H1 (cell line): Measurements from ENCODE around the gene AK5. TPM values are rescaled to one million over a fixed set of nuclear protein-coding genes. Genes with fewer than 3 reads are reported as not detected.

ENCODE experiments used
- CTCF ChIA-PET: fragments of 300-600 bp; sonication (Branson Sonifier 250); formaldehyde crosslinking; loops from one replicate; lab custom pipeline; 2021; ENCODE audit not compliant: partially characterized antibody; lab: Charles Lee
- POLR2A ChIA-PET: fragments of 300-600 bp; sonication (Branson Sonifier 250); formaldehyde crosslinking; loops from one replicate; lab custom pipeline; 2021; ENCODE audit warnings: inconsistent platforms; ENCODE audit not compliant: partially characterized antibody; lab: Charles Lee
- DNase-seq, 2 experiments: peaks; one replicate each; pipeline versions ENCODE4 v3.0.0 to v3.0.0-alpha.2; 2010 to 2022; ENCODE audit warnings: low spot score in 2 of 2, low read depth in 1 of 2, mixed read lengths in 1 of 2
- FAIRE-seq: peaks from 2 replicates; lab custom pipeline; 2011; peaks lifted over from hg19 to GRCh38; lab: Jason Lieb, UNC
- H2AFZ ChIP-seq: 2 replicates; pipeline ENCODE4 v1.8.1; 2012; ENCODE audit warnings: low read length, inconsistent platforms
- H2AK5ac ChIP-seq: 2 replicates; pipeline ENCODE4 v1.6.1; 2013; ENCODE audit warnings: low read depth, low read length
- H2BK120ac ChIP-seq: replicated peaks from 2 replicates; pipeline ENCODE3; 2013; ENCODE audit warnings: low read depth, low read length, inconsistent platforms
- H2BK12ac ChIP-seq: 2 replicates; pipeline ENCODE4 v1.6.1; 2013; ENCODE audit warnings: low read depth, low read length
- H2BK15ac ChIP-seq: 2 replicates; pipeline ENCODE4 v1.6.1; 2013; ENCODE audit warnings: low read length
- H2BK20ac ChIP-seq: 2 replicates; pipeline ENCODE4 v1.6.1; 2013; ENCODE audit warnings: low read length
- H2BK5ac ChIP-seq: 2 replicates; pipeline ENCODE4 v1.6.1; 2013; ENCODE audit warnings: low read depth, low read length
- H3K14ac ChIP-seq: 2 replicates; pipeline ENCODE4 v1.6.1; 2013; ENCODE audit warnings: inconsistent platforms; ENCODE audit not compliant: insufficient read length
- H3K18ac ChIP-seq: 2 replicates; pipeline ENCODE4 v1.6.1; 2013; ENCODE audit warnings: low read length; ENCODE audit errors: extremely low read depth
- H3K23ac ChIP-seq: 2 replicates; pipeline ENCODE4 v1.6.1; 2013; ENCODE audit warnings: inconsistent platforms; ENCODE audit not compliant: insufficient read length
- H3K23me2 ChIP-seq: 2 replicates; pipeline ENCODE4 v1.6.1; 2013; ENCODE audit warnings: low read depth, low read length
- H3K27ac ChIP-seq: 2 replicates; pipeline ENCODE4 v1.6.1; 2011; ENCODE audit warnings: low read depth, low read length, inconsistent platforms
- H3K27me3 ChIP-seq, 4 experiments: replicated peaks in 1 of 4; 1 replicate in 1 of 4; 2 replicates in 3 of 4; pipeline versions ENCODE4 v1.6.1 to v1.8.1; 2011 to 2013; ENCODE audit warnings: low read length in 3 of 4, mild to moderate bottlenecking in 3 of 4, inconsistent platforms in 2 of 4, mixed read lengths in 2 of 4, moderate library complexity in 1 of 4; ENCODE audit not compliant: control insufficient read depth in 3 of 4, insufficient read depth in 3 of 4; ENCODE audit errors: extremely low read depth in 1 of 4
- H3K36me3 ChIP-seq, 4 experiments: 2 replicates each; pipeline versions ENCODE4 v1.6.1 to v1.8.1; 2011 to 2013; ENCODE audit warnings: mild to moderate bottlenecking in 4 of 4, low read length in 3 of 4, moderate library complexity in 2 of 4, control low read depth in 1 of 4, inconsistent platforms in 1 of 4; ENCODE audit not compliant: insufficient read depth in 4 of 4, control insufficient read depth in 2 of 4
- H3K4ac ChIP-seq: replicated peaks from 2 replicates; pipeline ENCODE3; 2013; ENCODE audit warnings: low read length, low read depth, mixed read lengths, inconsistent platforms; ENCODE audit not compliant: insufficient read length
- H3K4me1 ChIP-seq, 4 experiments: replicated peaks in 1 of 4; 1 replicate in 1 of 4; 2 replicates in 3 of 4; pipeline versions ENCODE4 v1.6.1 to v1.8.1; 2011 to 2013; ENCODE audit warnings: low read length in 3 of 4, inconsistent platforms in 2 of 4, mixed read lengths in 1 of 4; ENCODE audit not compliant: insufficient read depth in 4 of 4, control insufficient read depth in 3 of 4
- H3K4me2 ChIP-seq, 2 experiments: 2 replicates each; pipeline versions ENCODE4 v1.6.1 to v1.8.1; 2011 to 2013; ENCODE audit warnings: low read depth in 2 of 2, low read length in 2 of 2, control low read depth in 1 of 2, inconsistent platforms in 1 of 2, mild to moderate bottlenecking in 1 of 2; ENCODE audit not compliant: insufficient read depth in 1 of 2
- H3K4me3 ChIP-seq, 4 experiments: fragments of 200-600, 300-600 bp in 1 of 4; sonication (generic), shearing (Covaris generic), sonication (Bioruptor Twin) in 1 of 4; 2 replicates each; pipeline versions ENCODE4 v1.5.1 to v1.8.1; 2011 to 2016; ENCODE audit warnings: low read length in 4 of 4, low read depth in 3 of 4, control low read depth in 2 of 4, inconsistent platforms in 2 of 4, mild to moderate bottlenecking in 2 of 4, mixed read lengths in 1 of 4, moderate library complexity in 1 of 4; ENCODE audit not compliant: insufficient read depth in 2 of 4; ENCODE audit errors: extremely low read depth in 1 of 4
- H3K56ac ChIP-seq: replicated peaks from 2 replicates; pipeline ENCODE3; 2013; ENCODE audit warnings: low read depth, mild to moderate bottlenecking, mixed read lengths, low read length, inconsistent platforms; ENCODE audit not compliant: insufficient read length
- H3K79me1 ChIP-seq: 2 replicates; pipeline ENCODE4 v1.6.1; 2013; ENCODE audit warnings: low read depth, low read length, control low read depth
- H3K79me2 ChIP-seq, 2 experiments: 2 replicates each; pipeline versions ENCODE4 v1.6.1 to v1.8.1; 2012 to 2013; ENCODE audit warnings: low read length in 2 of 2, mild to moderate bottlenecking in 2 of 2, inconsistent platforms in 1 of 2; ENCODE audit not compliant: insufficient read depth in 2 of 2, control insufficient read depth in 1 of 2
- H3K9ac ChIP-seq, 4 experiments: replicated peaks in 1 of 4; 1 replicate in 1 of 4; 2 replicates in 3 of 4; pipeline versions ENCODE4 v1.6.1 to v1.8.1; 2011 to 2013; ENCODE audit warnings: low read depth in 3 of 4, low read length in 3 of 4, control low read depth in 2 of 4, mild to moderate bottlenecking in 2 of 4, moderate library complexity in 2 of 4, inconsistent platforms in 1 of 4; ENCODE audit errors: extremely low read depth in 1 of 4
- H3K9me3 ChIP-seq, 2 experiments: 2 replicates each; pipeline versions ENCODE4 v1.6.1 to v1.8.1; 2012 to 2013; ENCODE audit warnings: mild to moderate bottlenecking in 2 of 2, moderate library complexity in 2 of 2, control low read depth in 1 of 2, inconsistent platforms in 1 of 2, low read depth in 1 of 2, low read length in 1 of 2, mixed read lengths in 1 of 2; ENCODE audit not compliant: insufficient read depth in 2 of 2
- H4K20me1 ChIP-seq, 2 experiments: replicated peaks in 1 of 2; 2 replicates each; pipeline versions ENCODE3 to v1.8.1; 2011 to 2013; ENCODE audit warnings: inconsistent platforms in 2 of 2, low read length in 2 of 2, mild to moderate bottlenecking in 1 of 2; ENCODE audit not compliant: insufficient read depth in 2 of 2, control insufficient read depth in 1 of 2
- H4K5ac ChIP-seq: 2 replicates; pipeline ENCODE4 v1.6.1; 2013; ENCODE audit warnings: low read length, low read depth, mixed read lengths, inconsistent platforms; ENCODE audit not compliant: insufficient read length
- H4K8ac ChIP-seq: 2 replicates; pipeline ENCODE4 v1.8.0; 2013; ENCODE audit warnings: mild to moderate bottlenecking, moderate library complexity, low read length, inconsistent platforms; ENCODE audit not compliant: insufficient read depth; ENCODE audit errors: extremely low read depth
- H4K91ac ChIP-seq: replicated peaks from 2 replicates; pipeline ENCODE3; 2013; ENCODE audit warnings: low read length, mixed read lengths, inconsistent platforms; ENCODE audit not compliant: insufficient read length
- ATF2 ChIP-seq: IDR thresholded peaks from 2 replicates; pipeline ENCODE4 v1.6.1; 2012; ENCODE audit warnings: low read length, inconsistent platforms
- BCL11A ChIP-seq, 2 experiments: IDR thresholded peaks; one replicate each; pipeline ENCODE4 v1.6.1; 2011; ENCODE audit warnings: low read depth in 2 of 2, low read length in 2 of 2, mild to moderate bottlenecking in 2 of 2
- CBX8 ChIP-seq: fragments of 300-800, 300-1000 bp; sonication (generic); IDR thresholded peaks from 2 replicates; pipeline ENCODE4 v1.7.1; 2016; ENCODE audit warnings: low read depth, low read length, borderline replicate concordance
- GABPA ChIP-seq: IDR thresholded peaks from 2 replicates; pipeline ENCODE4 v1.6.1; 2011; ENCODE audit warnings: mild to moderate bottlenecking, low read length, moderate library complexity, borderline replicate concordance; ENCODE audit not compliant: insufficient read depth
- NRF1 ChIP-seq: IDR thresholded peaks from 2 replicates; pipeline ENCODE4 v1.6.1; 2011; ENCODE audit warnings: mild to moderate bottlenecking, low read depth, low read length, improper control_type of control experiment
- PHF8 ChIP-seq: fragments of 200-600 bp; sonication (generic); conservative IDR thresholded peaks from 2 replicates; pipeline ENCODE4 v1.7.1; 2012; ENCODE audit warnings: low read depth, mild to moderate bottlenecking, inconsistent platforms, low read length, moderate library complexity
- POLR2A ChIP-seq, 2 experiments: IDR thresholded peaks; 1 replicate in 1 of 2; 2 replicates in 1 of 2; pipeline ENCODE4 v1.6.1; 2011; ENCODE audit warnings: low read depth in 2 of 2, low read length in 2 of 2, mild to moderate bottlenecking in 2 of 2; ENCODE audit errors: control extremely low read depth in 1 of 2
- RBBP5 ChIP-seq: IDR thresholded peaks from 2 replicates; pipeline ENCODE4 v1.7.1; 2012; ENCODE audit warnings: low read depth, mild to moderate bottlenecking, inconsistent platforms, low read length, moderate library complexity, borderline replicate concordance
- SIRT6 ChIP-seq: IDR thresholded peaks from one replicate; pipeline ENCODE4 v1.7.1; 2012; ENCODE audit warnings: low read length, inconsistent platforms
- SIX5 ChIP-seq: IDR thresholded peaks from 2 replicates; pipeline ENCODE4 v1.6.1; 2011; ENCODE audit warnings: mild to moderate bottlenecking, low read depth, low read length
- SP2 ChIP-seq: IDR thresholded peaks from 2 replicates; pipeline ENCODE4 v1.6.1; 2012; ENCODE audit warnings: mild to moderate bottlenecking, low read length, inconsistent platforms
- TAF1 ChIP-seq: IDR thresholded peaks from 2 replicates; pipeline ENCODE4 v1.6.1; 2011; ENCODE audit warnings: mild to moderate bottlenecking, low read depth, low read length
- TBP ChIP-seq: IDR thresholded peaks from 2 replicates; pipeline ENCODE4 v1.6.1; 2011; ENCODE audit warnings: low read depth, low read length, improper control_type of control experiment
- WGBS, 2 experiments: shearing (Covaris generic) in 1 of 2; methylation state at CpG; one replicate each; pipeline versions ENCODE4 v1.1.6 to v1.1.7; 2013 to 2015; ENCODE audit warnings: low lambda C conversion rate in 2 of 2, mixed read lengths in 2 of 2, inconsistent platforms in 1 of 2, low coverage in 1 of 2, missing lambda C conversion rate in 1 of 2; ENCODE audit not compliant: insufficient replicate concordance in 2 of 2, insufficient coverage in 1 of 2, insufficient read length in 1 of 2; ENCODE audit errors: extremely low coverage in 1 of 2, missing lambda C conversion rate in 1 of 2; 5-methylcytosine and 5-hydroxymethylcytosine counted together
- polyA plus RNA-seq, 7 experiments: library from polyadenylated mRNA; depleted of rRNA in 3 of 7; stranded (reverse) in 5 of 7; unstranded in 2 of 7; fragments of >200 nt in 5 of 7; fragments of 200-250 nt in 2 of 7; gene quantifications; 1 replicate in 5 of 7; 2 replicates in 1 of 7; 4 replicates in 1 of 7; pipeline versions ENCODE4 v1.2.1 to v1.2.3, GENCODE V29; 2011 to 2013; ENCODE audit warnings: missing spikeins in 2 of 7, mixed read lengths in 2 of 7
- total RNA-seq: library from RNA; stranded (reverse); fragmentation: NEBNext Ultra II Directional; extraction: Animal tissue kit (Norgen Biotek cat#: 25700); gene quantifications from 2 replicates; pipeline ENCODE4 v1.2.1, GENCODE V29; 2021

The AK5 gene
- total and polyA plus RNA-seq, 2 of the 8 experiments (the other 6 are each of a cell fraction or from before 2014, with no cell fraction given), result 2.0 to 7.1 TPM

- Histone ChIP-seq H3K4me3 (no peak overlapping the region), H3K23ac (no peak overlapping the region), H3K4ac (no peak overlapping the region), H2BK120ac (no peak overlapping the region), H3K9me3 (no peaks in the 10 kb centered on the region), H2AK5ac (no peak overlapping the region), H4K91ac (no peak overlapping the region), H3K27me3 (no peaks in the 10 kb centered on the region), H4K20me1 (no peaks in the 10 kb centered on the region), H2AFZ (no peak overlapping the region), H2BK12ac (no peak overlapping the region), H2BK20ac (no peak overlapping the region), H3K4me2 (no peak overlapping the region), H3K27ac (no peak overlapping the region), H3K4me1 (no peaks in the 10 kb centered on the region), H3K36me3 (no peaks in the 10 kb centered on the region), H3K9ac (no peak overlapping the region), H3K23me2 (no peaks in the 10 kb centered on the region), H4K8ac (no peak overlapping the region), H4K5ac (no peak overlapping the region), H3K79me2 (no peaks in the 10 kb centered on the region), H2BK15ac (no peak overlapping the region), H3K14ac (no peak overlapping the region), H3K18ac (no peak overlapping the region), H3K79me1 (no peaks in the 10 kb centered on the region), H2BK5ac (no peak overlapping the region), H3K56ac (no peak overlapping the region)
- FAIRE-seq (no peak), DNase-seq (no peak)
- 71% methylated on average over 8 of the region's 8 CpGs; no CpG with 5 or more reads in 1 of the 2 experiments for WGBS, 2 experiments
- POLR2A ChIA-PET, result no interaction called here
- CTCF ChIA-PET, result interaction anchor here (0.6 to 1.3 kb wide), 6 partner anchors 25 to 1155 kb away, joined by 3 to 5 read pairs (median 3); partner anchors contain the start of gene PIGK
- TF ChIP-seq GABPA, result no peak
- TF ChIP-seq RBBP5, result no peak
- TF ChIP-seq POLR2A (IDR thresholded peaks at IDR 0.05; ENCODE audit: control extremely low read depth in 1 of 2, low read depth in 2 of 2, low read length in 2 of 2), result no peak
- TF ChIP-seq TBP, result no peak
- TF ChIP-seq NRF1, result no peak
- no peak for TF ChIP-seq ATF2
- TF ChIP-seq TAF1, result no peak
- no peak for TF ChIP-seq SIX5
- TF ChIP-seq SP2, result no peak
- no peak for TF ChIP-seq PHF8
- TF ChIP-seq BCL11A (IDR thresholded peaks at IDR 0.05; ENCODE audit: low read depth in 2 of 2, low read length in 2 of 2), result no peak
- TF ChIP-seq SIRT6, result no peak
- no peak for TF ChIP-seq CBX8
Measured at GRCh38 chr1:77308889-77309621, 27.2 kb downstream of the AK5 start.
